Endodermal cell (in vitro differentiated cells): ENCODE data around the gene ATP10A. TPM values are rescaled to one million over a fixed set of nuclear protein-coding genes. Genes with fewer than 3 reads are reported as not detected.

Source experiments
- DNase-seq: peaks from one replicate; pipeline ENCODE4 v3.0.0-alpha.2; 2017
- H3K27ac ChIP-seq: 2 replicates; pipeline ENCODE4 v1.5.1; 2013; ENCODE audit warnings: mild to moderate bottlenecking, low read depth, low read length, moderate library complexity
- H3K27me3 ChIP-seq: 2 replicates; pipeline ENCODE4 v1.6.1; 2013; ENCODE audit warnings: mild to moderate bottlenecking, low read length, moderate library complexity; ENCODE audit not compliant: insufficient read depth, control insufficient read depth, poor library complexity, severe bottlenecking
- H3K36me3 ChIP-seq: 2 replicates; pipeline ENCODE4 v1.7.0; 2013; ENCODE audit warnings: mild to moderate bottlenecking, low read length, moderate library complexity; ENCODE audit not compliant: control insufficient read depth, insufficient read depth
- H3K4me1 ChIP-seq: one replicate; pipeline ENCODE4 v1.7.0; 2013; ENCODE audit warnings: low read length; ENCODE audit not compliant: control insufficient read depth, insufficient read depth
- H3K4me3 ChIP-seq: 2 replicates; pipeline ENCODE4 v1.5.1; 2013; ENCODE audit warnings: mild to moderate bottlenecking, low read length, moderate library complexity
- H3K9ac ChIP-seq: 2 replicates; pipeline ENCODE4 v1.6.1; 2013; ENCODE audit warnings: mild to moderate bottlenecking, low read length, moderate library complexity; ENCODE audit not compliant: poor library complexity, severe bottlenecking; ENCODE audit errors: extremely low read depth
- H3K9me3 ChIP-seq: 2 replicates; pipeline ENCODE4 v1.6.1; 2013; ENCODE audit warnings: mild to moderate bottlenecking, low read length, moderate library complexity; ENCODE audit not compliant: control insufficient read depth
- H3K27ac Mint-ChIP-seq: 2 replicates; pipeline ENCODE4 v1.8.0; 2020; ENCODE audit warnings: mixed read lengths
- H3K27me3 Mint-ChIP-seq: 2 replicates; pipeline ENCODE4 v1.8.0; 2021; ENCODE audit warnings: mild to moderate bottlenecking, mixed read lengths; ENCODE audit not compliant: insufficient read depth
- H3K36me3 Mint-ChIP-seq: 2 replicates; pipeline ENCODE4 v1.8.0; 2020; ENCODE audit warnings: low read depth, mixed read lengths
- H3K4me1 Mint-ChIP-seq: 2 replicates; pipeline ENCODE4 v1.8.0; 2020; ENCODE audit warnings: mixed read lengths
- H3K4me3 Mint-ChIP-seq: 2 replicates; pipeline ENCODE4 v1.8.0; 2020; ENCODE audit warnings: mild to moderate bottlenecking, moderate library complexity, mixed read lengths
- H3K9me3 Mint-ChIP-seq: 2 replicates; pipeline ENCODE4 v1.8.0; 2020; ENCODE audit warnings: mild to moderate bottlenecking, mixed read lengths
- CTCF ChIP-seq: fragments of 200-600 bp; sonication (generic); conservative IDR thresholded peaks from 2 replicates; pipeline ENCODE4 v1.5.0; 2021; ENCODE audit warnings: antibody characterized with exemption, mild to moderate bottlenecking
- WGBS, 2 experiments: methylation state at CpG; one replicate each; pipeline versions ENCODE4 v1.1.5 to v1.1.7; 2013; ENCODE audit warnings: missing lambda C conversion rate in 2 of 2, mixed read lengths in 1 of 2; ENCODE audit not compliant: insufficient coverage in 1 of 2, insufficient read length in 1 of 2; 5-methylcytosine and 5-hydroxymethylcytosine counted together
- total RNA-seq, 2 donors: library from RNA; stranded (reverse); fragmentation: NEBNext Ultra II Directional in 1 of 2; extraction: Animal tissue kit (Norgen Biotek cat#: 25700) in 1 of 2; gene quantifications; 2 replicates in 1 of 2; 3 replicates in 1 of 2; pipeline ENCODE4 v1.2.1, GENCODE V29; 2021

ATP10A gene
- total RNA-seq, 2 donors from 2014 or later: 0.04 to 1.2 TPM

GRCh38 chr15:25691544-25692430 lies 171.3 kb downstream of the ATP10A start:
- Histone ChIP-seq H3K4me1 (no peaks in the 10 kb centered on the region), H3K27me3 (no peaks in the 10 kb centered on the region), H3K4me3 (no peak overlapping the region), H3K36me3 (no peaks in the 10 kb centered on the region), H3K9me3 (no peaks in the 10 kb centered on the region), H3K9ac (no peak overlapping the region), H3K27ac (no peak overlapping the region)
- peak; percentile 62 for TF ChIP-seq CTCF
- DNase-seq: peak; percentile 56
- H3K27ac Mint-ChIP-seq: no peak overlapping the region
- no peaks in the 10 kb centered on the region for H3K9me3 Mint-ChIP-seq
- 84 to 87% methylated on average over 7 to 13 of the region's 13 CpGs for WGBS, 2 experiments
- H3K4me3 Mint-ChIP-seq: no peak overlapping the region
- no peaks in the 10 kb centered on the region for H3K36me3 Mint-ChIP-seq
- H3K27me3 Mint-ChIP-seq: peaks cover 12% of the 10 kb centered on the region
- no peaks in the 10 kb centered on the region for H3K4me1 Mint-ChIP-seq

GRCh38 chr15:25690673-25691543 lies 172.2 kb downstream of the ATP10A start:
- Histone ChIP-seq H3K4me1 (no peaks in the 10 kb centered on the region), H3K27me3 (no peaks in the 10 kb centered on the region), H3K4me3 (no peak overlapping the region), H3K36me3 (no peaks in the 10 kb centered on the region), H3K9me3 (no peaks in the 10 kb centered on the region), H3K9ac (no peak overlapping the region), H3K27ac (no peak overlapping the region)
- no peak overlapping the region for H3K27ac Mint-ChIP-seq
- DNase-seq: no peak
- WGBS, 2 experiments: 87 to 88% methylated on average over 17 to 18 of the region's 18 CpGs
- no peaks in the 10 kb centered on the region for H3K36me3 Mint-ChIP-seq
- no peaks in the 10 kb centered on the region for H3K9me3 Mint-ChIP-seq
- H3K4me1 Mint-ChIP-seq: no peaks in the 10 kb centered on the region
- peaks cover 9% of the 10 kb centered on the region for H3K27me3 Mint-ChIP-seq
- no peak for TF ChIP-seq CTCF
- no peak overlapping the region for H3K4me3 Mint-ChIP-seq

- Histone ChIP-seq H3K4me1 (peaks cover under 1% of the 10 kb centered on the region), H3K27ac (no peak overlapping the region), H3K9ac (no peak overlapping the region), H3K36me3 (no peaks in the 10 kb centered on the region), H3K9me3 (no peaks in the 10 kb centered on the region), H3K4me3 (no peak overlapping the region), H3K27me3 (no peaks in the 10 kb centered on the region)
- peak; percentile 79 for DNase-seq
- Mint-ChIP-seq H3K4me1 (no peaks in the 10 kb centered on the region), H3K27me3 (peaks cover 9% of the 10 kb centered on the region), H3K4me3 (no peak overlapping the region), H3K36me3 (no peaks in the 10 kb centered on the region), H3K9me3 (no peaks in the 10 kb centered on the region), H3K27ac (no peak overlapping the region)
- WGBS, 2 experiments: 71 to 87% methylated on average over 3 to 4 of the region's 4 CpGs
- TF ChIP-seq CTCF: peak; percentile 77
Observed at GRCh38 chr15:25689592-25689991, 173.5 kb downstream of the ATP10A start.
